HepG2 (cell line): ENCODE data around the gene IPP. TPM values are rescaled to one million over a fixed set of nuclear protein-coding genes. Genes with fewer than 3 reads are reported as not detected.

Source experiments
- ASH2L ChIP-seq: fragments of 300-600, 200-600 bp; sonication (generic); IDR thresholded peaks from 2 replicates; pipeline ENCODE4 v1.7.0; 2017; ENCODE audit warnings: low read depth, mild to moderate bottlenecking, moderate library complexity, mixed read lengths, low read length; ENCODE audit not compliant: insufficient read length
- DPF2 ChIP-seq: sonication (generic); formaldehyde crosslinking; IDR thresholded peaks from 2 replicates; pipeline ENCODE4 v1.4.0; 2020; ENCODE audit warnings: mild to moderate bottlenecking, low read depth, missing genetic modification reagents, borderline replicate concordance
- GATA4 ChIP-seq: sonication (generic); IDR thresholded peaks from 2 replicates; pipeline ENCODE4 v1.6.1; 2016; ENCODE audit warnings: antibody characterized with exemption, low read depth, borderline replicate concordance
- GLI4 ChIP-seq: sonication (generic); formaldehyde crosslinking; IDR thresholded peaks from 2 replicates; pipeline ENCODE4 v1.5.1; 2020; ENCODE audit warnings: missing genetic modification reagents, mild to moderate bottlenecking, moderate library complexity, borderline replicate concordance
- HOXA5 ChIP-seq: sonication (generic); formaldehyde crosslinking; IDR thresholded peaks from 2 replicates; pipeline ENCODE4 v1.4.0; 2020; ENCODE audit warnings: missing genetic modification reagents
- HOXD1 ChIP-seq: sonication (generic); formaldehyde crosslinking; IDR thresholded peaks from 2 replicates; pipeline ENCODE4 v1.5.0; 2020; ENCODE audit warnings: missing genetic modification reagents
- ISL2 ChIP-seq: sonication (generic); formaldehyde crosslinking; IDR thresholded peaks from 2 replicates; pipeline ENCODE4 v1.5.0; 2020; ENCODE audit warnings: missing genetic modification reagents
- JUN ChIP-seq: sonication (generic); formaldehyde crosslinking; IDR thresholded peaks from 2 replicates; pipeline ENCODE4 v1.4.0; 2020; ENCODE audit warnings: mild to moderate bottlenecking, missing genetic modification reagents
- KAT7 ChIP-seq: IDR thresholded peaks from 2 replicates; pipeline ENCODE4 v1.6.1; 2018; ENCODE audit warnings: borderline replicate concordance, missing compliant biosample characterization
- KLF9 ChIP-seq: IDR thresholded peaks from 2 replicates; pipeline ENCODE4 v1.6.1; 2016; ENCODE audit warnings: low read depth
- KMT2A ChIP-seq: sonication (generic); formaldehyde crosslinking; IDR thresholded peaks from 2 replicates; pipeline ENCODE4 v1.4.0; 2020; ENCODE audit warnings: missing genetic modification reagents
- LCORL ChIP-seq, 2 experiments: fragments of 450-650 bp in 1 of 2; sonication (generic) in 1 of 2; formaldehyde crosslinking in 1 of 2; IDR thresholded peaks; 2 replicates each; pipeline versions ENCODE4 v1.5.0 to v1.6.1; 2017 to 2020; ENCODE audit warnings: antibody characterized with exemption in 1 of 2, missing genetic modification reagents in 1 of 2
- MED13 ChIP-seq: sonication (generic); formaldehyde crosslinking; IDR thresholded peaks from 2 replicates; pipeline ENCODE4 v1.5.0; 2020; ENCODE audit warnings: missing genetic modification reagents
- MTA1 ChIP-seq: sonication (generic); formaldehyde crosslinking; IDR thresholded peaks from 2 replicates; pipeline ENCODE4 v1.4.0; 2020; ENCODE audit warnings: missing genetic modification reagents, mild to moderate bottlenecking, borderline replicate concordance
- NAIF1 ChIP-seq: sonication (generic); formaldehyde crosslinking; IDR thresholded peaks from 2 replicates; pipeline ENCODE4 v1.5.0; 2020; ENCODE audit warnings: mild to moderate bottlenecking, missing genetic modification reagents, borderline replicate concordance
- NFE2L2 ChIP-seq: fragments of 150-350 bp; IDR thresholded peaks from 2 replicates; pipeline ENCODE4 v1.6.1; 2014; ENCODE audit warnings: low read length
- PHF5A ChIP-seq: IDR thresholded peaks from one replicate; pipeline ENCODE4 v1.6.1; 2018; ENCODE audit warnings: low read depth, missing genetic modification reagents; ENCODE audit not compliant: unreplicated experiment
- RFXAP ChIP-seq: sonication (generic); formaldehyde crosslinking; IDR thresholded peaks from 2 replicates; pipeline ENCODE4 v1.4.0; 2020; ENCODE audit warnings: missing genetic modification reagents, borderline replicate concordance
- SIN3A ChIP-seq: IDR thresholded peaks from 2 replicates; pipeline ENCODE4 v1.6.1; 2011; ENCODE audit warnings: low read depth, mild to moderate bottlenecking, control low read depth, low read length, borderline replicate concordance
- SP5 ChIP-seq: IDR thresholded peaks from 2 replicates; pipeline ENCODE4 v1.6.1; 2016; ENCODE audit warnings: low read depth, borderline replicate concordance
- THYN1 ChIP-seq: sonication (generic); formaldehyde crosslinking; IDR thresholded peaks from 2 replicates; pipeline ENCODE4 v1.8.1; 2023; ENCODE audit warnings: low read depth, mild to moderate bottlenecking, moderate library complexity, missing genetic modification reagents, borderline replicate concordance
- ZMYM2 ChIP-seq: sonication (generic); formaldehyde crosslinking; IDR thresholded peaks from 2 replicates; pipeline ENCODE4 v1.8.0; 2022; ENCODE audit warnings: mild to moderate bottlenecking, missing genetic modification reagents
- polyA plus RNA-seq, 8 experiments: library from polyadenylated mRNA; depleted of rRNA in 3 of 8; stranded (reverse) in 7 of 8; unstranded in 1 of 8; fragments of >200 nt; fragmentation: Illumina TruSeq in 4 of 8; extraction: Trizol in 4 of 8; gene quantifications; 2 replicates each; pipeline versions ENCODE4 v1.2.1 to v1.2.3, GENCODE V29; 2011 to 2016; ENCODE audit warnings: low read depth in 4 of 8, missing spikeins in 1 of 8, mixed read lengths in 1 of 8; ENCODE audit not compliant: insufficient read depth in 1 of 8
- total RNA-seq, 5 experiments: library from RNA; depleted of rRNA; stranded (reverse); fragments of >200 nt; fragmentation: Illumina TruSeq; extraction: Trizol; gene quantifications; 2 replicates each; pipeline ENCODE4 v1.2.3, GENCODE V29; 2016; ENCODE audit warnings: low read depth in 1 of 5
- TF ChIP-seq, protein P1 (sequence below): conservative IDR thresholded peaks from 2 replicates; pipeline ENCODE4 v1.6.1; 2018; ENCODE audit warnings: missing genetic modification reagents
- TF ChIP-seq, protein P2 (sequence below): sonication (generic); formaldehyde crosslinking; IDR thresholded peaks from 2 replicates; pipeline ENCODE4 v1.4.0; 2020; ENCODE audit warnings: mild to moderate bottlenecking, missing genetic modification reagents
- TF ChIP-seq, protein P3 (sequence below): IDR thresholded peaks from 2 replicates; pipeline ENCODE4 v1.6.1; 2016; ENCODE audit warnings: missing compliant biosample characterization, missing genetic modification reagents, borderline replicate concordance

IPP gene
- total and polyA plus RNA-seq, 2 of the 13 experiments (the other 11 are each of a cell fraction or from before 2014, with no cell fraction given): 3.0 to 9.7 TPM

DNA sequence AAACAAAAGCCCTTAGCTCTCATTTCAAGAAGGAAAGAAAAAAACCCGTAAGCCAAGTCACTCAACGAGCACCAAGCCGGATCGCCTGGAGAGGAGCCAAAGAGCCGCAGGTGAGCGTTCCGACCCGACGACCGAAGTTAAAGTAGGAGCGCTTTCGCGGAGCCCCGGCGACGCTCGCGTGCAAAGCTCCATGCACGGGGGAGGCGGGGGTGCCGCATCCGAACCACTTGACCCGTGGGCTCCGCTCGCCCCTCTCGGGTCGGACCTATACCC lies 64.5 kb downstream of the IPP start (continued):
- TF ChIP-seq THYN1 (0 out of 2 replicates have a peak, but pooled peaks have one; percentile 64), SIN3A (no peak), KAT7 (0 out of 2 replicates have a peak, but pooled peaks have one; percentile 36), ASH2L (no peak), HOXA5 (CRISPR knock-in tag) (0 out of 2 replicates have a peak, but pooled peaks have one; percentile 42), SP5 (CRISPR knock-in tag) (no peak), NAIF1 (CRISPR knock-in tag) (no peak), MED13 (peak; percentile 14; the same call in 1 of the 2 replicates), ZMYM2 (CRISPR knock-in tag) (no peak), PHF5A (CRISPR knock-in tag) (peak; percentile 72), LCORL (IDR thresholded peaks at IDR 0.05) (no peak), LCORL (CRISPR knock-in tag; IDR thresholded peaks at IDR 0.05) (no peak), GATA4 (0 out of 2 replicates have a peak, but pooled peaks have one; percentile 4), DPF2 (CRISPR knock-in tag) (no peak), ISL2 (peak; percentile 8; the same call in 1 of the 2 replicates), JUN (CRISPR knock-in tag) (no peak), KMT2A (peak; percentile 49; the same call in 1 of the 2 replicates), NFE2L2 (no peak), MTA1 (no peak), GLI4 (0 out of 2 replicates have a peak, but pooled peaks have one; percentile 57), HOXD1 (0 out of 2 replicates have a peak, but pooled peaks have one; percentile 11), KLF9 (CRISPR knock-in tag) (0 out of 2 replicates have a peak, but pooled peaks have one; percentile 13), RFXAP (peak; percentile 30; the same call in 1 of the 2 replicates)
- TF ChIP-seq, protein P1, sequence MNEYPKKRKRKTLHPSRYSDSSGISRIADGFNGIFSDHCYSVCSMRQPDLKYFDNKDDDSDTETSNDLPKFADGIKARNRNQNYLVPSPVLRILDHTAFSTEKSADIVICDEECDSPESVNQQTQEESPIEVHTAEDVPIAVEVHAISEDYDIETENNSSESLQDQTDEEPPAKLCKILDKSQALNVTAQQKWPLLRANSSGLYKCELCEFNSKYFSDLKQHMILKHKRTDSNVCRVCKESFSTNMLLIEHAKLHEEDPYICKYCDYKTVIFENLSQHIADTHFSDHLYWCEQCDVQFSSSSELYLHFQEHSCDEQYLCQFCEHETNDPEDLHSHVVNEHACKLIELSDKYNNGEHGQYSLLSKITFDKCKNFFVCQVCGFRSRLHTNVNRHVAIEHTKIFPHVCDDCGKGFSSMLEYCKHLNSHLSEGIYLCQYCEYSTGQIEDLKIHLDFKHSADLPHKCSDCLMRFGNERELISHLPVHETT (CRISPR knock-in tag): peak; percentile 2; the same call in 1 of the 2 replicates
- TF ChIP-seq, protein P2, sequence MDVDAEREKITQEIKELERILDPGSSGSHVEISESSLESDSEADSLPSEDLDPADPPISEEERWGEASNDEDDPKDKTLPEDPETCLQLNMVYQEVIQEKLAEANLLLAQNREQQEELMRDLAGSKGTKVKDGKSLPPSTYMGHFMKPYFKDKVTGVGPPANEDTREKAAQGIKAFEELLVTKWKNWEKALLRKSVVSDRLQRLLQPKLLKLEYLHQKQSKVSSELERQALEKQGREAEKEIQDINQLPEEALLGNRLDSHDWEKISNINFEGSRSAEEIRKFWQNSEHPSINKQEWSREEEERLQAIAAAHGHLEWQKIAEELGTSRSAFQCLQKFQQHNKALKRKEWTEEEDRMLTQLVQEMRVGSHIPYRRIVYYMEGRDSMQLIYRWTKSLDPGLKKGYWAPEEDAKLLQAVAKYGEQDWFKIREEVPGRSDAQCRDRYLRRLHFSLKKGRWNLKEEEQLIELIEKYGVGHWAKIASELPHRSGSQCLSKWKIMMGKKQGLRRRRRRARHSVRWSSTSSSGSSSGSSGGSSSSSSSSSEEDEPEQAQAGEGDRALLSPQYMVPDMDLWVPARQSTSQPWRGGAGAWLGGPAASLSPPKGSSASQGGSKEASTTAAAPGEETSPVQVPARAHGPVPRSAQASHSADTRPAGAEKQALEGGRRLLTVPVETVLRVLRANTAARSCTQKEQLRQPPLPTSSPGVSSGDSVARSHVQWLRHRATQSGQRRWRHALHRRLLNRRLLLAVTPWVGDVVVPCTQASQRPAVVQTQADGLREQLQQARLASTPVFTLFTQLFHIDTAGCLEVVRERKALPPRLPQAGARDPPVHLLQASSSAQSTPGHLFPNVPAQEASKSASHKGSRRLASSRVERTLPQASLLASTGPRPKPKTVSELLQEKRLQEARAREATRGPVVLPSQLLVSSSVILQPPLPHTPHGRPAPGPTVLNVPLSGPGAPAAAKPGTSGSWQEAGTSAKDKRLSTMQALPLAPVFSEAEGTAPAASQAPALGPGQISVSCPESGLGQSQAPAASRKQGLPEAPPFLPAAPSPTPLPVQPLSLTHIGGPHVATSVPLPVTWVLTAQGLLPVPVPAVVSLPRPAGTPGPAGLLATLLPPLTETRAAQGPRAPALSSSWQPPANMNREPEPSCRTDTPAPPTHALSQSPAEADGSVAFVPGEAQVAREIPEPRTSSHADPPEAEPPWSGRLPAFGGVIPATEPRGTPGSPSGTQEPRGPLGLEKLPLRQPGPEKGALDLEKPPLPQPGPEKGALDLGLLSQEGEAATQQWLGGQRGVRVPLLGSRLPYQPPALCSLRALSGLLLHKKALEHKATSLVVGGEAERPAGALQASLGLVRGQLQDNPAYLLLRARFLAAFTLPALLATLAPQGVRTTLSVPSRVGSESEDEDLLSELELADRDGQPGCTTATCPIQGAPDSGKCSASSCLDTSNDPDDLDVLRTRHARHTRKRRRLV (CRISPR knock-in tag): no peak
- TF ChIP-seq, protein P3, sequence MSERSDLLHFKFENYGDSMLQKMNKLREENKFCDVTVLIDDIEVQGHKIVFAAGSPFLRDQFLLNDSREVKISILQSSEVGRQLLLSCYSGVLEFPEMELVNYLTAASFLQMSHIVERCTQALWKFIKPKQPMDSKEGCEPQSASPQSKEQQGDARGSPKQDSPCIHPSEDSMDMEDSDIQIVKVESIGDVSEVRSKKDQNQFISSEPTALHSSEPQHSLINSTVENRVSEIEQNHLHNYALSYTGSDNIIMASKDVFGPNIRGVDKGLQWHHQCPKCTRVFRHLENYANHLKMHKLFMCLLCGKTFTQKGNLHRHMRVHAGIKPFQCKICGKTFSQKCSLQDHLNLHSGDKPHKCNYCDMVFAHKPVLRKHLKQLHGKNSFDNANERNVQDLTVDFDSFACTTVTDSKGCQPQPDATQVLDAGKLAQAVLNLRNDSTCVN (CRISPR knock-in tag): 0 out of 2 replicates have a peak, but pooled peaks have one; percentile 1
